ENCODE data around the gene YWHAG.

The YWHAG gene

DNA sequence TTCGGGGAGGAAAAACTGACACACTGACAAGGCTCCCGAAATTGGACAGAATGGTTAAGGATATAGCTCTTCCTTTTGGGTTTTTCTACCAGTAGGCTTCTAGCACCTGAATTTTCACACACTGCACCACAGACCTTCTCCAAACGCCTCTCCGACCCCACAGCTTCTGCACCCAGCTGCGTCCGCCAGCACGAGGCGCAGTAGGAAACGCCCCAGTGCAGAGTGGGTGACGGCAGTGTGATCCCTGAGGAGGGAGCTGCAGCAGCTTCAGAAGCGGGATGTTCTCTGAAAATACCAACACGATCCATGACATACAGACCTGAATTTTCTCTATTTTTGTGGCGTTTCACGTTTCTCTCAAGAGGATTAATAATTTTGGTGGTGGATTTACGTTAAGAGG lies 30.4 kb downstream of the YWHAG start:
- Histone ChIP-seq H3K27me3 (ENCODE audit: insufficient read depth, low read depth, severe bottlenecking) (no peaks in the 10 kb centered on the region), H3K27ac (no peak overlapping the region), H3K36me3 (peaks cover 87% of the 10 kb centered on the region), H3K4me3 (ENCODE audit: low read depth, low read length) (no peak overlapping the region), H3K9me3 (ENCODE audit: severe bottlenecking) (no peaks in the 10 kb centered on the region)
- no peak for DNase-seq
- TF ChIP-seq CTCF (IDR thresholded peaks at IDR 0.05; ENCODE audit: low read depth, low read length) = no peak

- Histone ChIP-seq H3K9me3 (ENCODE audit: severe bottlenecking) (no peaks in the 10 kb centered on the region), H3K36me3 (peaks cover 79% of the 10 kb centered on the region), H3K4me3 (ENCODE audit: low read depth, low read length) (no peak overlapping the region), H3K27ac (no peak overlapping the region), H3K27me3 (ENCODE audit: insufficient read depth, low read depth, severe bottlenecking) (no peaks in the 10 kb centered on the region)
- DNase-seq = no peak
- TF ChIP-seq CTCF (IDR thresholded peaks at IDR 0.05; ENCODE audit: low read depth, low read length) = no peak
These were observed 31.2 kb downstream of the YWHAG start for GRCh38 chr7:76327610-76328009.

DNA sequence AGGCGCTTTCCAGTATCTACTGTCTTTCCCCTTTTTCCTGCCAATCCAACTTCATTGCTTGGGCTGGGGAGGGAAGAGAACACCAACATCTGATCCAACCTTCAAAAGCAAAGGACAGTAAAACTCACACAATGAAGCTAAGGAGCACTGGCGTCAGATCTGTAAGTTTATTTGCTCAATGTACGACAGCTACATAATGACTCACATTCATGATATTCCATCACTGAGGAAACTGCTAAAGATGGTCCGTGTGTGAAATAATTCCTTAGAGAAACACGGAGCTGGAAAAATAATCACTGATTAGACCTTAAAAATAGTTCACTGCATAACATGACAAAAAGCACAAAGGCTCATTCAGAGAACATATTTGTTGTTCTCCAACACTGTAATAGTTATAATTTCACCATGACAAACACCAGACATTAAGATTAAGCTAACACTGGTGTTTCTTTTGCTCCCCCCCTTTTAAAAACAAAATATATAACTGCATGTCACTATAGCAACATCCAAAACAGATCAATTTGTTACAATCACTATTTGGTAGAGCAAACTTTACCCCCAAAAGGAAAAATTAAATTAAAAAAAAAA lies 32.1 kb downstream of the YWHAG start:
- no peak for DNase-seq
- Histone ChIP-seq H3K27me3 (ENCODE audit: insufficient read depth, low read depth, severe bottlenecking) (no peaks in the 10 kb centered on the region), H3K27ac (no peak overlapping the region), H3K9me3 (ENCODE audit: severe bottlenecking) (no peaks in the 10 kb centered on the region), H3K4me3 (ENCODE audit: low read depth, low read length) (no peak overlapping the region), H3K36me3 (peaks cover 70% of the 10 kb centered on the region)
- no peak for TF ChIP-seq CTCF (IDR thresholded peaks at IDR 0.05; ENCODE audit: low read depth, low read length)

DNA sequence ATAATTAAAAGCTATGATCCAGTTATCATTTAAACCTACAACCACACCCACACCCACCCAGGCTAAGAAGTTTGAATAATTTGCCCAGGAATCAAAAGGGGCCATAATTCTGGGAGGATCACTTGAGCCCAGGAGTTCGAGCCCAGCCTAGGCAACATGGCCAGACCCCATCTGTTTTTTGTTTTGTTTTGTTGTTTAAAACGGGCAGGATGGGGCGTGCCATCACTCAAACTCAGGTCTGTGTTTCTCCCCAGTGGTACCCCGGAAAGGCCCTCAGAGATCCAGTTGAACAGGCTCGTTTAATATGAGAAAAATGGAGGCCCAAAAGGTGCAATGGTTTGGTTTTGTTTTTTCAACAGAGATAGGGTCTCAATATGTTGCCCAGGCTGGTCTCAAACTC lies 33.0 kb downstream of the YWHAG start:
- Histone ChIP-seq H3K27me3 (ENCODE audit: insufficient read depth, low read depth, severe bottlenecking) (no peaks in the 10 kb centered on the region), H3K36me3 (peaks cover 64% of the 10 kb centered on the region), H3K4me3 (ENCODE audit: low read depth, low read length) (no peak overlapping the region), H3K27ac (no peak overlapping the region), H3K9me3 (ENCODE audit: severe bottlenecking) (no peaks in the 10 kb centered on the region)
- DNase-seq = no peak
- no peak for TF ChIP-seq CTCF (IDR thresholded peaks at IDR 0.05; ENCODE audit: low read depth, low read length)

DNA sequence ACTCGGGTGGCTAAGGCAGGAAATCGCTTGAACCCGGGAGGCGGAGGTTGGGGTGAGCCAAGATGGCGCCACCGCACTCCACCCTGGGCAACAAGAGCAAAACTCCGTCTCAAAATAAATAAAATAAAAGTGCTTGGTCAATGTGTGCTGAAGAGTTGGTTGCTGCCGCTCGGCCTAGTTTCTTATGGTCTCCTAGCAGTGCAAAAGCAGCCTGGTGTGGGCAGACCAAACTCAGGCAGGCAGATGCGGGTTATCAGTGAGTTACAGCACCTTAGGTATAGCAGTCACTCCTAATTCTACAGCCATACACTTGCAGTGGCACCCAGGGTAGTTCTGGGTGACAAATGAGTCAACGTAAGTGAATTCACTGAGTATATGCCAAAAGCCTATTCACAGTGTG lies 33.7 kb downstream of the YWHAG start:
- H3K27ac ChIP-seq = no peak overlapping the region
- H3K4me3 ChIP-seq (ENCODE audit: low read depth, low read length) = no peak overlapping the region
- no peak for TF ChIP-seq CTCF (IDR thresholded peaks at IDR 0.05; ENCODE audit: low read depth, low read length)
- no peak for DNase-seq
- H3K27me3 ChIP-seq (ENCODE audit: insufficient read depth, low read depth, severe bottlenecking) = no peaks in the 10 kb centered on the region
- H3K36me3 ChIP-seq = peaks cover 57% of the 10 kb centered on the region
- H3K9me3 ChIP-seq (ENCODE audit: severe bottlenecking) = no peaks in the 10 kb centered on the region
